GM18870 (cell line): ENCODE data around the gene HAUS8.
"Not testable (repeated sequence)": the region's sequence is repeated elsewhere in the genome, so short reads cannot be mapped to it uniquely, and the experiment has no call there.

Experiments
- ATAC-seq: cut with Tn5 transposase; IDR thresholded peaks from one replicate; pipeline ENCODE4 v1.9.1; 2021; ENCODE audit warnings: moderate library complexity; ENCODE audit not compliant: unreplicated experiment

The HAUS8 gene

GRCh38 chr19:17037184-17037583 is 38.1 kb downstream of the HAUS8 start:
- no peak for ATAC-seq

DNA sequence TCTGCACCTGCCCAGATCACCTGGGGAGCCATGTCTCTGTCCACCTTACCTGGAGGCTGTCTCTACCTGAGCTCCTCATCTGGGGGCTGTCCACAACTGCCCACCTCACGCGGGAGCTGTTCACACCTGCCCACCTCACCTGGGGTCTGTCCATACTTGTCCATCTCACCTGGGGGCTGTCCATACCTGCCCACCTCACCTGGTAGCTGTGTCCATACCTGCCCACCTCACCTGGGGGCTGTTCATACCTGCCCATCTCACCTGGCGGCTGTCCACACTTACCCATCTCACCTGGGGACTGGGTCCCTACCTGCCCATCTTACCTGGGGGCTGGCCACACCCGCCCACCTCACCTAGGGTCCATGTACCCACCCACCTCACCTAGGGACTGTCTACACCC is 38.6 kb downstream of the HAUS8 start:
- ATAC-seq = no peak

DNA sequence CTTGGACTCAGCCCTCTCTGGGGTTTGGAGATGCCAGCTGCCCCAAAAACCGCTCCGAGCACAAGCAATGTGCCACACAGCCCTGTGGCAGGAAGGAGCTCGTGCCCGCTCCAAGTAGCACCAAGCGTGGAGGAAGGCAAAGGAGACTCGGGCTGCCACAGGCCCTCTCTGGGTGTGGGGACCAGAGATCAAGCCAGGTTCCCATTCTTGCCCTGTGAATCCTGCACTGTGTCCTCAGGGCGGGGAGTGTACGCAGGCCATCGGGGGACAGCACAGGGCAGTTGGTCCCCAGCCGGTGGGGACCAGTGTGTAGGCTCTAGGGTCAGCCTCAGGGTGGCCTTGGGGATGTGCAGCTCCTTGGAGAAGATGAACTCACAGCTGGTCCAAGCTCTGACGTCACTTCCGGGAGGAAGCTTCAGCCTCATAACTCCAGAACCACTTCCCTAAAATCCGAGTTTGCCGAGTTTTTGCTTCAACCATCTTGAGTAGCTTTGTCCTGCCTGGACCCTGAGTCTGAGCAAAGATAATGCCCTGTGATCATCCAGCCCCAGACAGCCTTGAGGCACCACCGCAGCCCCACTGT is 39.3 kb downstream of the HAUS8 start:
- ATAC-seq = no peak

GRCh38 chr19:17031741-17032140 is 43.5 kb downstream of the HAUS8 start:
- ATAC-seq = no peak

- no peak for ATAC-seq
Measured at GRCh38 chr19:17027535-17027975, 47.7 kb downstream of the HAUS8 start.

- ATAC-seq = no peak
Measured at GRCh38 chr19:17026706-17027534, 48.3 kb downstream of the HAUS8 start, which contains the start of gene CPAMD8. Gene CPAMD8, minus strand, starts transcription at chr19:17026810. Its CDS starts 168 bp downstream, at chr19:17026642.

- ATAC-seq = no peak
Measured at GRCh38 chr19:17025991-17026658, 49.1 kb downstream of the HAUS8 start.

GRCh38 chr19:17025361-17025760 is 49.9 kb downstream of the HAUS8 start:
- ATAC-seq = no peak

GRCh38 chr19:17024941-17025340 is 50.3 kb downstream of the HAUS8 start:
- ATAC-seq = not testable (repeated sequence)

- no peak for ATAC-seq
Measured at GRCh38 chr19:17023805-17024204, 51.4 kb downstream of the HAUS8 start.

DNA sequence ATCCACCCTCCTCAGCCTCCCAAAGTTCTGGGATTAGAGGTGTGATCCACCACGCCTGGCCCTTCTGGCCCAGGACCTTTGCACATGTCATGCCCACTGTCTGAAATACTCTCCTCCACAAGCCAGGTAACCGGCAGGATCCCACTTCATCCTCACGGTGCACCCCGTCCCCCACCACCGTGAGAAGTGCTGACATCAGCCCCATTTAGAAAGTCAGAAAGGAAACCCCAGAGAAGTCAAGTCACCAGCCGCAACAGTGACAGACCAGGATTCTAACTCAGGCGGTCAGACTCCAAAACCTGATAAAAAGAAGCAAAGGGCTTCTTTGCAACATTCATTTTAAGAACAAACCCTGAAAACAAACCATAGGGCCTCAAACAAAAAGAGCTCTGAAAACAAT is 52.5 kb downstream of the HAUS8 start:
- no peak for ATAC-seq

GRCh38 chr19:17021793-17022590 is 53.3 kb downstream of the HAUS8 start:
- no peak for ATAC-seq

- ATAC-seq = no peak
Measured at GRCh38 chr19:17021328-17021727, 53.9 kb downstream of the HAUS8 start.

GRCh38 chr19:17020823-17021222 is 54.4 kb downstream of the HAUS8 start:
- ATAC-seq = no peak

DNA sequence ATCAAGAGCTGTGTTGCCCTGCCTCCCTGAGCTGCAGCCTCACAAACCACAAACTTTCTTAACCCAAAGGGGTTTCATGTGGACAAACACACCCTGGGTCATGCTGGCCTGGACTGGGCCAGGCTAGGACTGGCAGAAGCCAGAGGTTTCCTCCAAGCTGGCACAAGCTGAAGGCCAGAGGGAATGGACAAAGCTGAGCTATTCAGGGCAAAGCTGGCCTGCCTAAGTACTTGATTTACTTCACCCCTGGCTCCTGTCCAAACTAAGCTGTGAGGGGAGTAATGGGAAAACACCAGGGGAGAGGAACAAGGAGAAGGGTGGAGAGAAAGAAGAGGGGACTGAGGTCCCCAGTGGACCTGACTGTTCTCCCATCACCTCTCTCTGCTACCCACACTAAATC is 54.9 kb downstream of the HAUS8 start:
- no peak for ATAC-seq

DNA sequence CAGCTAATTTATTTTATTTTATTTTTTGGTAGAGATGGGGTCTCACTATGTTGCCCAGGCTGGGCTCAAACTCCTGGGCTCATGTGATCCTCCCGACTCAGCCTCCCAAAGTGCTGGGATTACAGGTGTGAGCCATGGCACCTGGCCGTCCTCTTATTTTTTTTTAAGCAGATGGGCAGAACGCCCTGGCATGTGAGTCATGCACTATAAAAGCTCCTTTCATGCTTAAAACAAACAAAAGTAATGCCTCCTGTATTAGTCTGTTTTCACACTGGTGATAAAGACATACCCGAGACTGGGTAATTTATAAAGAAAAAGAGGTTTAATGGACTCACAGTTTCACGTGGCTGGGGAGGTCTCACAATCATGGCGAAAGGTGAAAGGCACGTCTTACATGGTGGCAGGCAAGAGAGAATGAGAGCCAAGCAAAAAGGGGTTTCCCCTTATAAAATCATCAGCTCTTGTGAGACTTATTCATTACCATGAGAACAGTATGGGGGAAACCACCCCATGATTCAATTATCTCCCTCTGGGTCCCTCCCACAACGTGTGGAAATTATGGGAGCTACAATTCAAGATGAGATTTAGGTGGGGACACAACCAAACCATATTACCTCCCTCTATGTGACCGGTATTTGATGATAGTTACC is 60.9 kb downstream of the HAUS8 start:
- ATAC-seq = not testable (repeated sequence)

- no peak for ATAC-seq
Measured at GRCh38 chr19:17011485-17011884, 63.8 kb downstream of the HAUS8 start.

- ATAC-seq = no peak
Measured at GRCh38 chr19:17006579-17006978, 68.7 kb downstream of the HAUS8 start.

- ATAC-seq = no peak
Measured at GRCh38 chr19:17005000-17005399, 70.3 kb downstream of the HAUS8 start.

GRCh38 chr19:17004386-17004785 is 70.9 kb downstream of the HAUS8 start:
- ATAC-seq = no peak

DNA sequence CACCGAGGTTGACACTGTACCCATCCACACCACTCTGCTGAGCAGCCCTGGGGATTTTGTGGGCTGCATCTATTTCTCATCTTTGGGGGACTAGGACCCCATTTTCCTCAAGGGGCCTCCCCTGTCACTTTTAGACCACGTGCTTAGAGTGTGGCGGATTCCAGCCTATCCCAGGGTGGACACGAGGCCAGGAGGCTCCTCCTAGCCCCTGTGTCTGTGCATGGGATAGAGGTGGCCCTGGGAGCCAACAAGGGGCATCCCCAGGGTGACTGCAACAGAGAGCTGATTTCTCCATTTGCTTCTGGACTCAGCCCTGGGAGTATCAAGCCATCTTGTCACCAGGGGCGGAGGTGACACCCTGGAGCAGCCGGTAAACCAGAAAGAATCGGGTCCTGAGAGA is 72.8 kb downstream of the HAUS8 start:
- no peak for ATAC-seq
